SW480 (cell line): ENCODE measurements around the gene TEKTIP1.
A peak's percentile ranks its signal among the peaks of the same experiment; 100 is the strongest.
"Not testable (repeated sequence)": the region's sequence is repeated elsewhere in the genome, so short reads cannot be mapped to it uniquely, and the experiment has no call there.

Experiments used
- DNase-seq: peaks from one replicate; pipeline ENCODE4 v3.0.0-alpha.2; 2016; ENCODE audit warnings: low spot score

Gene TEKTIP1

DNA sequence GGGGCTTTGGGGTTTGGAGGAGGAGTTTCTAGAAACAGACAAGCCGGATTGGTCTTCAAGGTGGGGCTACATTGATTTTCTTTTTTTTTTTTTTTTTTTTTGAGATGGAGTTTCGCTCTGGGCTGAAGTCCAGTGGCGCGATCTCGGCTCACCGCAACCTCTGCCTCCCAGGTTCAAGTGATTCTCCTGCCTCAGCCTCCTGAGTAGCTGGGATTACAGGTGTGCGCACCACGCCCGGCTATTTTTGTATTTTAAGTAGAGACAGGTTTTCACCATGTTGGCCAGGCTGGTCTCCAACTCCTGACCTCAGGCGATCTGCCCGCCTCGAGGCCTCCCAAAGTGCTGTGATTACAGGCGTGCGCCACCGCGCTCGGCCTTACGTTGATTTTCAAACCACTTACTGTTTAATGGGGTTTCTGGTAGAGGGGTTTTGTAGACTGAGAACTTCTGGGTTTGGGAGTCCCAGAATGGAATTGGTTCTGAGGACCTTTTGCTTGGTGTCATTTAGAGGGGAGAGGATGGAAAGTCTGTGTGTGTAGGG, 30.8 kb upstream of the TEKTIP1 start:
- DNase-seq: not testable (repeated sequence)

DNA sequence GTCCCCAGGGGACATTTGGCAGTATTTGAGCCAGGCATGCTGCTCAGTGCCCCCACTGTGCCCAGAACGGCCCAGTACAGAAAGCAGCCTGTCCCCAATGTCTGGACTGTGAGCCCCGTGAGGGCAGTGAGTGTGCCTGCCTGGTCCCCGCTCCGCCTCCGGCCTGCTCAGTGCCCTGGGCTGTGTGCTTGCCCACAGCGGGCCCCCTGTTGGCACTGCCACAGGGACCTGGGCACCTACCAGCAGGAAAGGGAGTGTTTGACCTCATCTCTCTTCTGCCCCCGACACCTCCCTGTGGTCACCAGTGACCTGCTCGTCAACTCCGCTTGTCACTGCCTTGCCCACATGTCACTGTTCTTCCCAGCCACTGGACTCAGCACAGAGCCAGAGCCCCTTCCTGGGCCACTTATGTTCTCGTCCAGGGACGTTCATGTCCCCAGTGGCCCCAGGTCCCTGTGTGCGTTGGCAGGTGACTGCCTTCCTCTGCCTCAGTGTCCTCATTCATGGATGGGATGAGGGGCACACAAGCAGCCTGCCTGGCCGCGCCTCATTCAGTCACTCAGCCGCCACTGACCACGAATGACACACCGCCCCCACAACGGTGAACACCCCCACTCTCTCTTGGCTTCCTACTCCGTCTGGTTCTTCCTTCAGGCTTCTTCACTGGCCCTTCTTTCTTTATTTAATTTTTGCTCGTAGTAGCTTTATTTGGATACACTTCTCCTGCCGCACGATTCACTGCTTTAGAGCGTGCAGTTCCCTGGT, 30.0 kb upstream of the TEKTIP1 start:
- no peak for DNase-seq

DNA sequence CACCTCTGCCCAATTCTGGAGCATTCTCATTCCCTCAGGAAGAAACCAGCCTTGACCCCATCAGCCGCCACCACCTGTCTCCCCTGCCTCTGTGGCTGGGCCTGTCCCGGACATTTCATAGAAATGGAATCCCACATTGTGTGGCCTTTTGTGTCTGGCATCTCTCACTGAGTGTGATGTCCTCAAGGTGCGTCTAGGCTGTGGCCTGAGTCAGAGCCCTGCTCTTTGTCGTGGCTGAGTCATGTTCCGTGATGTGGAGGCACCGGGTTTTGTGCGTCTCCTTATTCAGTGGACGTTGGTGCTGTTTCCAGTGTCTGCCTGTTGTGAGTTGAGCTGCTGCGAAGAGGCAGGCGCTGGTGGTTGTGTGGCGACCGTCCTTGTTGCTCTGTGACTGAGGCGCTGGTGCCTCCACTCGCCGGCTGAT, 29.4 kb upstream of the TEKTIP1 start:
- no peak for DNase-seq

DNA sequence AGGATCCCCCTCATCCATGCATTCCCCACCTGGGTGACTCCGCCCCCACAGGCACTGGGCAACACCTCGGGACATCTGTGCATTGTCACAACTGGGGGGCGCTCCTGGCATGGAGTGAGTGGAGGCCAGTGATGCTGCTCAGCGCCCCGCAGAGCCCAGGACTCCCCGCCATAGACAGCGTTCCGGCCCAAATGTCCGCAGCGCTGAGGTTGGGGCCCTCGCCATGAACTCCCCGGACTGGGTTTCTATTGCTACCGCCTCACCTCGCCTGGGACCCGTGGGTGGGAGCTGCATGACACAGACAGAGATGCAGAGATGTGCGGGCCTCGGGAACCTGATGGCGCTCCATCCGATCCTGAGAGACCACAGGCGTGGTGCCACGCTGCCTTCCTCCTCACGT, 28.2 kb upstream of the TEKTIP1 start:
- DNase-seq: no peak

DNA sequence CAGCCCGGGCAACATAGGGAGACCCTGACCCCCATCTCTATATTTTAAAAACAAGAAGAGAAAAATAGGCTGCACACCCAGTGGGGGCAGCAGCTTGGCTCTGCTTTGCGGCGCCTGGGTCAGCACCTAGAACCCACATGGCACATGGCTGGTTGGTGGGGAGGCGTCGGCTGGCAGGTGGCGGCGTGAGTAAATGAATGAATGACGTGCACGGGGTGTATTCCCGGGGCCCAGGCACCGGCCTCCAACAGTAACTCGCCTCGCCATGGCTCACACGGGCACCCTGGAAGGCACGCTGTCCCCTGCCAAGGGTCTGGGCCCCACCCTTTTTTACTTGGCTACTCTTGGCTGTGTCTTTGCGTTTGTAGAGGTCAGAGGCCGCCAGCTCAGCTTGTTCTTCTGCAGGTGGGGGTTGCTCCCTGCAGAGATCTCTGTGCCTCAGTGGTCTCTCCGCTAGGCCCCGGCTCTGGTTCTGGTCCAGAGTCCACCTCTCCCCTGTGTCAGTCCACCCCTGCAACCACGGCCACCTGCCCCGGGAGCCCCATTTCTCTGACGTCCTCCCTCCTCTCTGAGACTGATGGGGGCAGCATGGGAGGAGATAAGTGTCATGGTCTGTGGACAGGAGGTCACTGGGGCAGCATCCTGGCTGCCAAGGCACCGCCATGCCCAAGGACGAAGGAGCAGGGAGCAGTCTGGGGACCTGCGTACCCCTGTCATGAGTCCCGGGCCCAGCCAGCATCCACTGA, 27.3 kb upstream of the TEKTIP1 start:
- DNase-seq: no peak

DNA sequence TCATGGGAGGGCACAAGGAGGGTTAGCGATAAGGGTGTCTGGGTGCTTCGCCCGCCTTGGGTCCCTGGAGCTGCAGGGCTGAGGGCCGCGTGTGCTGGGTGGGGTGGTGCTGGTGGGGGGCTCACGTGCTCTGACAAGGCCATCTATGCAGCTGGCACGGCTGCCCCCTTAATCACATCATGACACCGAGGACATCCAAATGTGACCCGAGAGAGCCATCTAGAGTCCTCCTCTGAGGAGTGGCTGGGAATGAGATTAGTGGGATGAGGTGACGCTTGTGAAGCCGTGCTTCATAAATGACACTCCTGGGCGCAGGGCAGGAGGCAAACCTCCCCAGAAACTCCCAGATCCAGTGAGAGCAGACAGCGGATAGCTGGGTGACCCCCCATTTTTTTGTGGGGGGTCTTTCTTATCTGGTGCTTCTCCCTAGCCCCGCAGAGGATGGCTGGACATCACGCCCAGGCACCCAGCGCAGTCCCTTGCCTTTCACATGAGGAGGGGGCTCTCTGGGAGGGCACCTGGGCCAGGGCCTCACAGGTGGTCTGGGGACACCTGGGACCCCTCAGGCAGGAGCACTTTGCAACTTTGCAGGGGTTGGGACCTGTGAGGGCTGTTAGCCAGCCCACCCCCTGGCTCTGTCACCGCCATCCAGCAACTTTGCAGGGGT, 26.3 kb upstream of the TEKTIP1 start:
- no peak for DNase-seq

DNA sequence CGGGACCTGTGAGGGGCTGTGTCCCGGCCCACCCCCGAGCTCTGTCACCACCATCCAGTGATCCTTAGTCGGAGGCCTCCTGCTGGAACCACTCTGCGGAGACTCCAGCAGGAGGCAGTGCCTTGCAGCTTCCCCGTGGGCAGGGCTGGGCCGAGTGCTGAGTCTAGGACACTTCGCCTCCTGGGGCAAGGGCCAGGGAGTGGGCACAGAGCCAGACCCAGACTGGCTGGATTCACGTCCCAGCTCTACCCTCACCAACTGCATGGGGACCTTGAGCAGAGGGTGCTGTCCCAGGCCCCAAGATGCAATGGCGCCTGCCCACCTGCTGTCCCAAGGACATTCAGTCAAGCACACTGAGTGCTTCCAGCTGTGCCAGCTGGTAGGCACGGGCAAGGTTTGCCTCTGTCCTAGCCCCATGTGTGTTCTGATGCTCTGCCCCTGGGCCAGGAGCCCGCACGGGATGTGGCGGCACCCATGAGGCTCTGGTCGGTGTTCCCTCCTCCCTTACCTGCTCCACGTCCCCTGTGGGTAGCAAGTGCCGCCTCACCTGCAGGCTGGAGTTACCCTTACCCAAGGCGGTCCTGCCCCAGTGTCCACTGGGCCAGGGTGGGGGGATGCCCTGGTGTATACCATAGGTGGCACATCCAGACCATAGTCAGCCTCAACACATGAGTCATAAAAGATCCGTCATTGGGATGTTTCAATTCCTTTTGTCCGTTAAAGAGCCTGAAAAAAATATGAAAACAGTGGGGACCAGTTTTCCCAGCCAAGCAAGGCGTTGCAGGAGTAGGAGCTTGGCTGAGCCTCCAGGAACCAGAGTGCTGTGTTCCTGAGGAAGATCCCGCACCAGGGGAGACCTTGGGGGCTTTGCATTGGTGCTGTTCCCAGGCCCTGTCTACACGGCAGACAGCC, 25.5 kb upstream of the TEKTIP1 start:
- no peak for DNase-seq

DNA sequence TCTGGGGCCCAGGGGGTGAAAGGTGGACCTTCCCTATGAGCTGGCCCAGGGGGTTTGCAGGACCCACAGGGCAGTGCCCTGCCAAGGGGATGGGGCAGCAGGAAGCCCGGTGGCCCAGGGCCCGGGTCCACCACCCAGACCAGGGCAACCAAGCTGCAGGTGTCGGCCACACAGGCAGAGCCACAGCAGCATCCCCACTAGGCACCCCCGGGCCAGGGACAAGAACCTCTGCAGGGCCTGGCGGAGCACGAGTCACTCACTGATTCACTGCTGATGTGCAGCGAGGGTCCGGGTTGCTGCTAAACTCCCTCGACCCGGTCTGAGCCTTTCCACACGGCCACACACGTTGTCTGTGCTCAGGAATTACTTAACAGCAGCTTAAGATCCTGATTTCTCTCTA, 24.0 kb upstream of the TEKTIP1 start:
- DNase-seq: no peak

DNA sequence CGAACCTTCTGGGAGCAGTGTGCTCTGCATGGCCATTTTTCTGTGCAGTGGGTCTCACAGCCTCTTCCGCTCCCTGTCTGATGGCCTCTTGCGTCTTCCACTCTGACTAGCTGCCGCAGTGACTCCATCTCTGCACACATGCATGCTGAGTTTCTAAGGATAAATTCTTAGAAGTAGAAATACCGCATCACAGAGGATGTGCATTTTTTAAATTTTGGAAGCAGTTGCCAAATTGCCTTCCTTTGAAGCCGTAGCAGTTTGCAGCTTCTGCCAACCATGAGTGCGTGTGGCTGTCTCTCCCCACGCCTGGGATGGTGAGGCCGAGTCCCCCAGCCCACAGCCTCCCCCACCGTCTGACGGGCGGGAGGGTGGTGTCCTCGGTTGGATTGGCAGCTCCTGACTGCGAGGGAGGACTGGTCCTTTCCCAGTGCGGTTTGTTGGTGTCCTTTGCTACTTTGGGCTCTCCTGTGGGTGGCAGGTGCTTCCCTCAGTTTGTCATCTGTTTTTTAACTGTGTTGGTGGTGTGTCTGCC, 23.0 kb upstream of the TEKTIP1 start:
- DNase-seq: no peak

DNA sequence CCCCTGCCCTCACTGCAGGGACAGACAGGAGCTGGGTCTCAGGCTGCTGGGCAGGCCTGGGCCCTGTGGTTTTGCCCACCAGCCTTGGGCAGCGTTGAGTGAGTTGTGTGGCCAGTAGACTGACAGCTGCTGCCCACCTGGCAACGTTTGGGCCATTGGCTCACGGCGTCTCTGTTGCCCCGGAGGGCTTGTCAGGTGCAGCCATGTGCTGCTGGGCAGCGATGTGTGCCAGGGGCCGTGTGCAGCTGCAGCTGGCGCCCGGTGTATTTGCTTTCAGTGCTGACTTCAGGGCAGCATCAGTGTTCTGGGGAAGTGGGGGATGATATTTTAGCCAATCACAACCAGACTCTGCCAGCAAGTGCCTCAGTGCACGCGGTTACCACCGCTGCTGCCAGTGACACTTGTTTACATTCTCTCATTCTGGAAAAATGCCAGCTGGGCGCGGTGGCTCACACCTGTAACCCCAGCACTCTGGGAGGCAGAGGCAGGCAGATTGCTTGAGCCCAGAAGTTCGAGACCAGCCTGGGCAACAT, 22.2 kb upstream of the TEKTIP1 start:
- DNase-seq: no peak

DNA sequence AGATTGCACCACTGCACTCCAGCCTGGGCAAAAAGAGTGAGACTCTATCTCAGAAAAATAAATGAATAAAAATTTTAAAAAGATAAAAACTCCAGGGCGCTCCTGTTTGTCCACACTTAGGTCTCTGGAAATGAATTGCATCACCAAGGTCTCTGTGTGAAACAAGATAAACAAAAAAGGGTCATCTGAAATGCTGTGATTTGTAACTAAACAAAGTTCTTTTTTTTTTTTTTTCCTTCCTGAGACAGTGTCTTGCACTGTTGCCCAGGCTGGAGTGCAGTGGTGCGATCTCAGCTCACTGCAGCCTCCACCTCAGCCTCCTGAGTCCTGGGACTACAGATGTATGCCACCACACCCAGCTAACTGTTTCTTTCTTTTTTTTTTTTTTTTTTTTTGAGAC, 21.3 kb upstream of the TEKTIP1 start:
- no peak for DNase-seq

DNA sequence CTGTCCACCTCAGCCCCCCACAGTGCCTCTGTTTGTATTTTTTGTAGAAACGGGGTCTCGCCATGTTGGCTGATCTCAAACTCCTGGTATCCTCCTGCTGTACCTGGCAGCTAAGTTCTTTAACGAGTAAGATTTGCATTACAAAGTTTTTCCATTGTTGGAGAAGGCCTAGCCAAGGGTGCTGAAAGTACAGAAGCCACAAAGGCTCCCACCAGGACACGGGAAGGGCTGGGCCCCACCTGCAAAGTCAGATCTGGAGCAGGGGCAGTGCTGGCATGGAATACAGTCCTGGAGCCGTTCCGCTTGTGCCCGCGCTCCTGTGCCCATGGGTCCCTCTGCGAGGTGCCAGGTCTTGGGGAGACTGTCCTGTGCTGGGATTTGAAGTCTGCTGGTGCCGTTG, 20.7 kb upstream of the TEKTIP1 start:
- DNase-seq: no peak

DNA sequence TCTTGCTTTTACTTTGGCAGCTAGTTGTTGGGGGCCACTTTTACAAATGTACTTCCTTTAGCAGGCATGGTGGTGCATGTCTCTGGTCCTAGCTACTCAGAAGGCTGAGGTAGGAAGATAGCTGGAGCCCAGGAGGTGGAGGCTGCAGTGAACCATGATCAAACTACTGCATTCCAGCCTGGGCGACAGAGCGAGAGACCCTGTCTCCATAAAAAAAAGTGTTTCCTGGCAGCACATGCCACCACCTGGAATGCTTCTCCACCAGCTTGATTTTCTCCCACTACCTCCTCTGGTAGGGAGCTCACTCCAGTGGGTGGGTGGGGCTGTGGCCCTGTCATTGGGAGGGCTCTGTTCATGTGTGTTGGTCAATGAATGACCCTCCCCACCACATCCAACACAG, 20.3 kb upstream of the TEKTIP1 start:
- no peak for DNase-seq

DNA sequence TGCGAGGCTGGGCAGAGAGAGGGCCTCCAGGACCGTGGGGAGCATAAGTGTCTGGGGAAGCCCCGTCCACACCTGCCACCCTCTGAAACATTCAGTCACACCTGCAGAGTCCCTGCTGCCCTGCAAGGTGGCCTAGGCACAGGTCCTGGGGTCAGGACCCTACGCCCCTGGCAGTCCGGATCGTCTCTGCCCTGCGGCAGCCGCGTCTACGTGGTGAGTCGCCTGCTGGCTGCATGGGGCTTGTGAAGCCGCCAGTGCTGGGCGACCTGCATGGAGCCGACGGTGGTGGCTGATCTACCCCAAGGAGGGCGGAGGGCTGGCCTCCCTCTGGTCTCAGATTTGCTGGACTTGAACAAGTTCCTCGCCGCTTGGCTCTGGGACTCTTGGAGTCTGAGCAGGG, 19.8 kb upstream of the TEKTIP1 start:
- no peak for DNase-seq

DNA sequence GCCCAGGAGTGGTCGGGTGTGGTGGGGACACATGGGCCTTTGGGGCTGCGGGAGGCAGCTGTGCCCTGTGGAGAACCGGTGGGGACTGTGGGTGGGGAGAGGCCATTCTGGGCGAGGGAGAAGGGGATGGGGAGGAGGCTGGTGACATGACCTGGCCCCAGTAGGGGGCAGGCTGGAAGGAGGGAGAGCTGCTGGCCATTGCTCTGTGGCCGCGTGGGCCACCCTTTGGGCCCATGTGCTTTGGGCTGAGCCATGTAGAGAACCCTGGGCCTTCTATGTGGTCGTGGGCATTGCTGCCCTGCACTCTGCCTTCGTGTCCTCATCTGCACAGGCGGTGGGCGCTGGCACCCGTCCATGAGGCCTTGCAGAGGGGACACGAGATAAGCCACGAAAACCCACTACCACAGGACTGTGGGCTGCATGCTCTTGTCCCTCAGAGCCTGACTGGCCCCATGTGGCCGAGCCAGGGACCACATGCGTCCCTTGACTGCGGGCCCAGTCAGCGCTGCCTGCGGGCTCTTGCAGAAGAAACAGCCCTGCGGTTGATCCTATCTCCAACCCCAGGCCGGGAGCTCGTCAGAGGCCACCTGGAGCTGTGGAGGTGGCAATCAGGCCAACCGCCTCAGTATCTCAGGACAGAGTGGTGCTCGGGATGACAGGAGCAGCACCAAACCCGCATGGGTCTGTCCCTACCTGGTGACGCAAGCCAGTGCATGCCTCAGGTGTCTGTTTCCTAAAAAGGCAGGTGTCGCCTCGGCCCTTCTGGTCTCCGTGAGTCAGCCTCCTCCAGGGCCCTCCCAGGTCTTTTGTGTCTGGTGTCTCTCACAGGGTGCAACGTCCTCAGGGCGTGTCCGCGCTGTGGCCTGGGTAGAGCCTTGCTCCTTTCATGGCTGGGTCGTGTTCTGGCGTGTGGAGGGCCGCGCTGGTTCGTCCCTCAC, 18.5 kb upstream of the TEKTIP1 start:
- DNase-seq: peak; percentile 70

DNA sequence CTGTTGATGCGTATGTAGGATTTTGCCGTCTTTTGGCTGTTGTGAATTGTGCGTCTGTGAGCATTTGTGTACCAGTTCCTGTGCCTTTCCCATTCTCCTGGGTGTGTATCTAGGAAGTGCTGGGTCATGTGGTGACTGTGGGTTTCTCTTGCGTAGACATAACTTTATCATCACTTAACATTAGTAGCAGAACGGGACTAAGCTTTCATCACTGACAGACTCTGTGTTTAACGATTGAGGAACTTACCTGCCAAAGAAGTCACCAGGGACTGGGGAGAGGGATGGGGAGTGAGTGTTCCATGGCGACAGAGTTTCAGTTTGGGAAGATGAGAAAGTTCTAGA, 17.9 kb upstream of the TEKTIP1 start:
- peak; percentile 27 for DNase-seq

DNA sequence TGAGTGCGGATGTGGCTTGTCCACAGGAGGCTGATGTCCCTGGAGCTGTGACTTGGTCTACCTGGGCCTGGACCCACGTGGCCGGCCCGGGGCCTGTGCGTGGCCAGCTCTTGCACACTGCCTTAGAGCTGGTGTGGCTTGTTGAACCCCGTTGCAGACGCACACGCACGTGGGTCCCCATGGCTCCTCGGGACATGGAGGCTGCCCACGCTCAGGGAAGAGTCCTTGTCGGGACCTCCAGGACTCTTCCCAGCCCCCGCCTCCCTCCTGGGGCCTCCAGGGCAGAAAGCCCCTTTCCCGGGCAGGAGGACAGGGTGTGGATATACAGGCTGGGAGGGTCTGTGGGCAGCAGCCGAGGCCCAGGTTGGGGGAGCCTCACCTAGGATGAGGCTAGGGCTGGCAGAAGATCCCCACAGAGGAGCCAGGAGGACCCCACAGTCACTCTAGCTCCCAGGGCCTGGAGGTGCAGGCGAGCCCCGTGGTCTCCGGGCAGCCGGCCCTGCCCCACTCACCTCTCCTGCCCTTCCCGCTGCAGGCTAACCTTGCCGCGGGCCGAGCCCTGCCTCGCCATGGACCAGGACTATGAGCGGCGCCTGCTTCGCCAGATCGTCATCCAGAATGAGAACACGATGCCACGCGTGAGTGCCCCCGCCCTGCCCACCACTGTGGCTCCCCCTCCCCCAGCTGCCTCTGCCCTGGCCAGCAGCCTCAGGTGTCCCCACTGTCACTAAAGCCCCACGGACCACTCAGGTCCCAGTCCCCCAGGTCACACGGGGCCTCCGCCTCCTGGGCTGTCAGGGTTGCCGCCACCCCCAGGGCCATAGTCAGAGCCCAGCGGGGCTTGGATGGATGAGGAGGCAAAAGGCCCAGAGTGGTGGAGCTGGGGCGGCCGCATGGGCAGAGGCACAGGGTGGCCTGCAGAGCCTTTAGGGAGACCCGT, 16.3 kb upstream of the TEKTIP1 start:
- DNase-seq: no peak

DNA sequence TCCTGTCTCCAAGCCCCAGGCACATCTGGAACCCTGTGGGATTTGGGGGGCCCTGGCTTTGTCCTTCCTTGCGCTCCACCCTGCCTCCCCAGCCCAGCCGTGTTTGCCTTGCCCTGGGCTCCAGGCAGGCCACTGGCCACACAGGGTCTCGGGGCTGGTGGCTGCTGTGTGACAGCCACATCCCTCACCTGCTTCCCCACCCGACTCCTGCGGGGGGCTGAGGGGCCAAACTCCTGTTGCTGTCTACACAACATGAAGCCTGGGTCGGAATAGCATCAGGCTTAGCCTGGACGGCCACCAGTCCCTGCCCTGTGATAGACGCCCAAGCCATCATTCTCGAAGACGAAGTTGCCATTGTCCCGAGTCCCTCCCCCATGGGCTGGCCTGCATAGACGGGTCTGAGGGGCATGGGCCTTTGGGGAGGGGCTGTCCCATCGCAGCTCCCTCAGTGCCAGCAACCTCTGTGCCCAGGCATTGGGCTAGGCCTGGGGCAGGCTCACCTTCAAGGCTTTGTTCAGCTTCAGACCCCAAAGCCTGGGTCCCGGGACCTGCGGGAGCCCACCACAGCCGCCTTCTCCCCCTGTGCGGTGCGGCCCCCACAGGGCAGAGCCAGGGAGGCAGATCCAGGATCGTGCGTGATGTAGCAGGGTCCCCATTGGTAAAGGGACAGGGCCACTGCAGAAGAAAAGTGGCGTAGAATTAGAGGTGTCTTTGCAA, 15.5 kb upstream of the TEKTIP1 start:
- no peak for DNase-seq
